H1 (cell line): Measurements from ENCODE around the gene DCAF8L2. TPM values are rescaled to one million over a fixed set of nuclear protein-coding genes. Genes with fewer than 3 reads are reported as not detected.

ENCODE experiments used
- CTCF ChIA-PET: fragments of 300-600 bp; sonication (Branson Sonifier 250); formaldehyde crosslinking; loops from one replicate; lab custom pipeline; 2021; ENCODE audit not compliant: partially characterized antibody; lab: Charles Lee
- POLR2A ChIA-PET: fragments of 300-600 bp; sonication (Branson Sonifier 250); formaldehyde crosslinking; loops from one replicate; lab custom pipeline; 2021; ENCODE audit warnings: inconsistent platforms; ENCODE audit not compliant: partially characterized antibody; lab: Charles Lee
- DNase-seq, 2 experiments: peaks; one replicate each; pipeline versions ENCODE4 v3.0.0 to v3.0.0-alpha.2; 2010 to 2022; ENCODE audit warnings: low spot score in 2 of 2, low read depth in 1 of 2, mixed read lengths in 1 of 2
- FAIRE-seq: peaks from 2 replicates; lab custom pipeline; 2011; peaks lifted over from hg19 to GRCh38; lab: Jason Lieb, UNC
- H2AFZ ChIP-seq: 2 replicates; pipeline ENCODE4 v1.8.1; 2012; ENCODE audit warnings: low read length, inconsistent platforms
- H2AK5ac ChIP-seq: 2 replicates; pipeline ENCODE4 v1.6.1; 2013; ENCODE audit warnings: low read depth, low read length
- H2BK120ac ChIP-seq: replicated peaks from 2 replicates; pipeline ENCODE3; 2013; ENCODE audit warnings: low read depth, low read length, inconsistent platforms
- H2BK12ac ChIP-seq: 2 replicates; pipeline ENCODE4 v1.6.1; 2013; ENCODE audit warnings: low read depth, low read length
- H2BK15ac ChIP-seq: 2 replicates; pipeline ENCODE4 v1.6.1; 2013; ENCODE audit warnings: low read length
- H2BK20ac ChIP-seq: 2 replicates; pipeline ENCODE4 v1.6.1; 2013; ENCODE audit warnings: low read length
- H2BK5ac ChIP-seq: 2 replicates; pipeline ENCODE4 v1.6.1; 2013; ENCODE audit warnings: low read depth, low read length
- H3K14ac ChIP-seq: 2 replicates; pipeline ENCODE4 v1.6.1; 2013; ENCODE audit warnings: inconsistent platforms; ENCODE audit not compliant: insufficient read length
- H3K18ac ChIP-seq: 2 replicates; pipeline ENCODE4 v1.6.1; 2013; ENCODE audit warnings: low read length; ENCODE audit errors: extremely low read depth
- H3K23ac ChIP-seq: 2 replicates; pipeline ENCODE4 v1.6.1; 2013; ENCODE audit warnings: inconsistent platforms; ENCODE audit not compliant: insufficient read length
- H3K23me2 ChIP-seq: 2 replicates; pipeline ENCODE4 v1.6.1; 2013; ENCODE audit warnings: low read depth, low read length
- H3K27ac ChIP-seq: 2 replicates; pipeline ENCODE4 v1.6.1; 2011; ENCODE audit warnings: low read depth, low read length, inconsistent platforms
- H3K27me3 ChIP-seq, 4 experiments: replicated peaks in 1 of 4; 1 replicate in 1 of 4; 2 replicates in 3 of 4; pipeline versions ENCODE4 v1.6.1 to v1.8.1; 2011 to 2013; ENCODE audit warnings: low read length in 3 of 4, mild to moderate bottlenecking in 3 of 4, inconsistent platforms in 2 of 4, mixed read lengths in 2 of 4, moderate library complexity in 1 of 4; ENCODE audit not compliant: control insufficient read depth in 3 of 4, insufficient read depth in 3 of 4; ENCODE audit errors: extremely low read depth in 1 of 4
- H3K36me3 ChIP-seq, 4 experiments: 2 replicates each; pipeline versions ENCODE4 v1.6.1 to v1.8.1; 2011 to 2013; ENCODE audit warnings: mild to moderate bottlenecking in 4 of 4, low read length in 3 of 4, moderate library complexity in 2 of 4, control low read depth in 1 of 4, inconsistent platforms in 1 of 4; ENCODE audit not compliant: insufficient read depth in 4 of 4, control insufficient read depth in 2 of 4
- H3K4ac ChIP-seq: replicated peaks from 2 replicates; pipeline ENCODE3; 2013; ENCODE audit warnings: low read length, low read depth, mixed read lengths, inconsistent platforms; ENCODE audit not compliant: insufficient read length
- H3K4me1 ChIP-seq, 4 experiments: replicated peaks in 1 of 4; 1 replicate in 1 of 4; 2 replicates in 3 of 4; pipeline versions ENCODE4 v1.6.1 to v1.8.1; 2011 to 2013; ENCODE audit warnings: low read length in 3 of 4, inconsistent platforms in 2 of 4, mixed read lengths in 1 of 4; ENCODE audit not compliant: insufficient read depth in 4 of 4, control insufficient read depth in 3 of 4
- H3K4me2 ChIP-seq, 2 experiments: 2 replicates each; pipeline versions ENCODE4 v1.6.1 to v1.8.1; 2011 to 2013; ENCODE audit warnings: low read depth in 2 of 2, low read length in 2 of 2, control low read depth in 1 of 2, inconsistent platforms in 1 of 2, mild to moderate bottlenecking in 1 of 2; ENCODE audit not compliant: insufficient read depth in 1 of 2
- H3K4me3 ChIP-seq, 4 experiments: fragments of 200-600, 300-600 bp in 1 of 4; sonication (generic), shearing (Covaris generic), sonication (Bioruptor Twin) in 1 of 4; 2 replicates each; pipeline versions ENCODE4 v1.5.1 to v1.8.1; 2011 to 2016; ENCODE audit warnings: low read length in 4 of 4, low read depth in 3 of 4, control low read depth in 2 of 4, inconsistent platforms in 2 of 4, mild to moderate bottlenecking in 2 of 4, mixed read lengths in 1 of 4, moderate library complexity in 1 of 4; ENCODE audit not compliant: insufficient read depth in 2 of 4; ENCODE audit errors: extremely low read depth in 1 of 4
- H3K56ac ChIP-seq: replicated peaks from 2 replicates; pipeline ENCODE3; 2013; ENCODE audit warnings: low read depth, mild to moderate bottlenecking, mixed read lengths, low read length, inconsistent platforms; ENCODE audit not compliant: insufficient read length
- H3K79me1 ChIP-seq: 2 replicates; pipeline ENCODE4 v1.6.1; 2013; ENCODE audit warnings: low read depth, low read length, control low read depth
- H3K79me2 ChIP-seq, 2 experiments: 2 replicates each; pipeline versions ENCODE4 v1.6.1 to v1.8.1; 2012 to 2013; ENCODE audit warnings: low read length in 2 of 2, mild to moderate bottlenecking in 2 of 2, inconsistent platforms in 1 of 2; ENCODE audit not compliant: insufficient read depth in 2 of 2, control insufficient read depth in 1 of 2
- H3K9ac ChIP-seq, 4 experiments: replicated peaks in 1 of 4; 1 replicate in 1 of 4; 2 replicates in 3 of 4; pipeline versions ENCODE4 v1.6.1 to v1.8.1; 2011 to 2013; ENCODE audit warnings: low read depth in 3 of 4, low read length in 3 of 4, control low read depth in 2 of 4, mild to moderate bottlenecking in 2 of 4, moderate library complexity in 2 of 4, inconsistent platforms in 1 of 4; ENCODE audit errors: extremely low read depth in 1 of 4
- H3K9me3 ChIP-seq, 2 experiments: 2 replicates each; pipeline versions ENCODE4 v1.6.1 to v1.8.1; 2012 to 2013; ENCODE audit warnings: mild to moderate bottlenecking in 2 of 2, moderate library complexity in 2 of 2, control low read depth in 1 of 2, inconsistent platforms in 1 of 2, low read depth in 1 of 2, low read length in 1 of 2, mixed read lengths in 1 of 2; ENCODE audit not compliant: insufficient read depth in 2 of 2
- H4K20me1 ChIP-seq, 2 experiments: replicated peaks in 1 of 2; 2 replicates each; pipeline versions ENCODE3 to v1.8.1; 2011 to 2013; ENCODE audit warnings: inconsistent platforms in 2 of 2, low read length in 2 of 2, mild to moderate bottlenecking in 1 of 2; ENCODE audit not compliant: insufficient read depth in 2 of 2, control insufficient read depth in 1 of 2
- H4K5ac ChIP-seq: 2 replicates; pipeline ENCODE4 v1.6.1; 2013; ENCODE audit warnings: low read length, low read depth, mixed read lengths, inconsistent platforms; ENCODE audit not compliant: insufficient read length
- H4K8ac ChIP-seq: 2 replicates; pipeline ENCODE4 v1.8.0; 2013; ENCODE audit warnings: mild to moderate bottlenecking, moderate library complexity, low read length, inconsistent platforms; ENCODE audit not compliant: insufficient read depth; ENCODE audit errors: extremely low read depth
- H4K91ac ChIP-seq: replicated peaks from 2 replicates; pipeline ENCODE3; 2013; ENCODE audit warnings: low read length, mixed read lengths, inconsistent platforms; ENCODE audit not compliant: insufficient read length
- ATF2 ChIP-seq: IDR thresholded peaks from 2 replicates; pipeline ENCODE4 v1.6.1; 2012; ENCODE audit warnings: low read length, inconsistent platforms
- BCL11A ChIP-seq, 2 experiments: IDR thresholded peaks; one replicate each; pipeline ENCODE4 v1.6.1; 2011; ENCODE audit warnings: low read depth in 2 of 2, low read length in 2 of 2, mild to moderate bottlenecking in 2 of 2
- CBX5 ChIP-seq: fragments of 300-800, 300-1000 bp; sonication (generic); IDR thresholded peaks from 2 replicates; pipeline ENCODE4 v1.7.1; 2016; ENCODE audit warnings: antibody characterized with exemption, low read length, low read depth
- EGR1 ChIP-seq: IDR thresholded peaks from 2 replicates; pipeline ENCODE4 v1.6.1; 2011; ENCODE audit warnings: low read depth, low read length, borderline replicate concordance
- EP300 ChIP-seq, 2 experiments: IDR thresholded peaks; 1 replicate in 1 of 2; 2 replicates in 1 of 2; pipeline ENCODE4 v1.6.1; 2011 to 2012; ENCODE audit warnings: low read depth in 2 of 2, low read length in 2 of 2, mild to moderate bottlenecking in 2 of 2, borderline replicate concordance in 1 of 2, inconsistent platforms in 1 of 2, moderate library complexity in 1 of 2
- PHF8 ChIP-seq: fragments of 200-600 bp; sonication (generic); conservative IDR thresholded peaks from 2 replicates; pipeline ENCODE4 v1.7.1; 2012; ENCODE audit warnings: low read depth, mild to moderate bottlenecking, inconsistent platforms, low read length, moderate library complexity
- WGBS, 2 experiments: shearing (Covaris generic) in 1 of 2; methylation state at CpG; one replicate each; pipeline versions ENCODE4 v1.1.6 to v1.1.7; 2013 to 2015; ENCODE audit warnings: low lambda C conversion rate in 2 of 2, mixed read lengths in 2 of 2, inconsistent platforms in 1 of 2, low coverage in 1 of 2, missing lambda C conversion rate in 1 of 2; ENCODE audit not compliant: insufficient replicate concordance in 2 of 2, insufficient coverage in 1 of 2, insufficient read length in 1 of 2; ENCODE audit errors: extremely low coverage in 1 of 2, missing lambda C conversion rate in 1 of 2; 5-methylcytosine and 5-hydroxymethylcytosine counted together
- polyA plus RNA-seq, 7 experiments: library from polyadenylated mRNA; depleted of rRNA in 3 of 7; stranded (reverse) in 5 of 7; unstranded in 2 of 7; fragments of >200 nt in 5 of 7; fragments of 200-250 nt in 2 of 7; gene quantifications; 1 replicate in 5 of 7; 2 replicates in 1 of 7; 4 replicates in 1 of 7; pipeline versions ENCODE4 v1.2.1 to v1.2.3, GENCODE V29; 2011 to 2013; ENCODE audit warnings: missing spikeins in 2 of 7, mixed read lengths in 2 of 7
- total RNA-seq: library from RNA; stranded (reverse); fragmentation: NEBNext Ultra II Directional; extraction: Animal tissue kit (Norgen Biotek cat#: 25700); gene quantifications from 2 replicates; pipeline ENCODE4 v1.2.1, GENCODE V29; 2021

Gene DCAF8L2
- total and polyA plus RNA-seq, 2 of the 8 experiments (the other 6 are each of a cell fraction or from before 2014, with no cell fraction given) = not detected

- DNase-seq = no peak
- no peak overlapping the region for H2BK120ac ChIP-seq
- H3K4me3 ChIP-seq = no peak overlapping the region
- no peaks in the 10 kb centered on the region for H3K23me2 ChIP-seq
- H3K36me3 ChIP-seq = no peaks in the 10 kb centered on the region
- POLR2A ChIA-PET = no interaction called here
- no peak overlapping the region for H2BK5ac ChIP-seq
- no peak overlapping the region for H2AK5ac ChIP-seq
- no peak for FAIRE-seq
- no peak overlapping the region for H3K18ac ChIP-seq
- H4K5ac ChIP-seq = no peak overlapping the region
- TF ChIP-seq BCL11A (IDR thresholded peaks at IDR 0.05; ENCODE audit: low read depth in 2 of 2, low read length in 2 of 2) = no peak
- no peak for TF ChIP-seq EGR1
- no peak for TF ChIP-seq PHF8
- TF ChIP-seq EP300 (IDR thresholded peaks at IDR 0.05; ENCODE audit: borderline replicate concordance in 1 of 2, low read depth in 2 of 2, low read length in 2 of 2) = no peak
- TF ChIP-seq CBX5 = no peak
- TF ChIP-seq ATF2 = no peak
- H2BK12ac ChIP-seq = no peak overlapping the region
- no peak overlapping the region for H3K23ac ChIP-seq
- H4K8ac ChIP-seq = no peak overlapping the region
- H3K9me3 ChIP-seq = no peaks in the 10 kb centered on the region
- no peak overlapping the region for H3K4ac ChIP-seq
- H3K4me2 ChIP-seq = no peak overlapping the region
- no peak overlapping the region for H2BK20ac ChIP-seq
- no peaks in the 10 kb centered on the region for H3K27me3 ChIP-seq
- no peak overlapping the region for H2AFZ ChIP-seq
- H3K14ac ChIP-seq = no peak overlapping the region
- no peaks in the 10 kb centered on the region for H3K79me2 ChIP-seq
- H3K79me1 ChIP-seq = no peaks in the 10 kb centered on the region
- H4K91ac ChIP-seq = no peak overlapping the region
- H3K4me1 ChIP-seq = no peaks in the 10 kb centered on the region
- H3K27ac ChIP-seq = no peak overlapping the region
- CTCF ChIA-PET = no interaction called here
- H2BK15ac ChIP-seq = no peak overlapping the region
- no peak overlapping the region for H3K9ac ChIP-seq
- no peaks in the 10 kb centered on the region for H4K20me1 ChIP-seq
- no peak overlapping the region for H3K56ac ChIP-seq
- WGBS, 2 experiments = 88% methylated on average over 3 of the region's 3 CpGs; no CpG with 5 or more reads in 1 of the 2 experiments
Observed at GRCh38 chrX:27633328-27633727, 43.2 kb downstream of the DCAF8L2 start.
